ENCODE measurements around the gene RAMACL.

- TF ChIP-seq CTCF (IDR thresholded peaks at IDR 0.05): no peak
- TF ChIP-seq POLR2A (IDR thresholded peaks at IDR 0.05): no peak
These were observed 23.6 kb upstream of the RAMACL start for GRCh38 chr6:166610069-166610468.
